Middle frontal gyrus (tissue), 1 donor: ENCODE results near the gene NDUFS7.
"Not testable (repeated sequence)": the region's sequence is repeated elsewhere in the genome, so short reads cannot be mapped to it uniquely, and the experiment has no call there.

Experiments
- DNase-seq: peaks from one replicate; pipeline ENCODE4 v3.0.0-alpha.2; 2015; ENCODE audit warnings: low spot score; ENCODE audit errors: extremely low spot score

The NDUFS7 gene

DNA sequence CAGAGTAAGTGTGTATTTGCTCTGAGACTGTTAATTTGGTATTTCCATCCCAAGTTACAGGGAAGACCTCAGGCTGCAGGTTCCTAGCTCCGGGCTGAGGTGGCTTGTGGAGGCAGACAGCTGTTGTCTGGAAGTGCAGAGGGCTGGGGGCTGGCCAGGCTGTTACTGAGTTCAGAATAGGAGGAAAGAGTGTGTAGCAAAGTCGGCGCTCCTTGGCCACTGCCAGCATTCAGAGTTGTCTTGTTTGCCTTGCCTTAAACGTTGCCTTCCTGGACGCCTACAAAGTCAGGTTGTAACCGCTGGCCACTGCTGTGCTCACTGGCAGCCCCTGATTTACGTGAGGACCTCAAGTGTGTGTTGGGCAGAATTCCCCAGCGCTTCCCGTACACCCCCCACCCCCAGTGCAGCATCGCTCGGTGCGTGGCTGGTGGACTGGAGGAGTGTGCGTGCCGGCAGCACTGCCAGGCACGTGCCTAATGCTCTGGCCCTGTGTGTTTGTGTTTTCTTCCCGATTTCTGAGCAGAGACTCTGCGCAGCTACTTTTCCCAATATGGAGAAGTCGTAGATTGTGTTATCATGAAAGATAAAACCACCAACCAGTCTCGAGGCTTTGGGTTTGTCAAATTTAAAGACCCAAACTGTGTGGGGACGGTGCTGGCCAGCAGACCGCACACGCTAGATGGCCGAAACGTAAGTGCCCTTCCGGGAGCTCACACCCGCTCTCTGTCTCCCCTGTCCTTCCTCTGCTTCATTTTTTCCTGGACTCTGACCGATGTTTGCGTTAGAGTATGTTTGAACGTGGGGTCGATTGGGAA is 34.2 kb downstream of the NDUFS7 start:
- DNase-seq, result no peak

DNA sequence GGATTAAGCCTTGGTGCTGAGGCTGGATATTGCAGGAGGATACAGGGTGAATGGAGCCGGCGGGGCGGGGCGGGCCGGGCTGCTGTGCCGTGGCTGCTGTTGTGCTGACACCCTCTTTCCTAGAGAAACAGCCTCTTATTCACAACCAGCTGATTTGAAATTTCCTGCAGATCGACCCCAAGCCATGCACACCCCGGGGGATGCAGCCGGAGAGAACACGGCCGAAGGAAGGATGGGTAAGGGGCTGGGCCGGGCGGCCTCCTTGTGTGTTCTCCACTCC is 34.7 kb downstream of the NDUFS7 start:
- DNase-seq, result no peak

DNA sequence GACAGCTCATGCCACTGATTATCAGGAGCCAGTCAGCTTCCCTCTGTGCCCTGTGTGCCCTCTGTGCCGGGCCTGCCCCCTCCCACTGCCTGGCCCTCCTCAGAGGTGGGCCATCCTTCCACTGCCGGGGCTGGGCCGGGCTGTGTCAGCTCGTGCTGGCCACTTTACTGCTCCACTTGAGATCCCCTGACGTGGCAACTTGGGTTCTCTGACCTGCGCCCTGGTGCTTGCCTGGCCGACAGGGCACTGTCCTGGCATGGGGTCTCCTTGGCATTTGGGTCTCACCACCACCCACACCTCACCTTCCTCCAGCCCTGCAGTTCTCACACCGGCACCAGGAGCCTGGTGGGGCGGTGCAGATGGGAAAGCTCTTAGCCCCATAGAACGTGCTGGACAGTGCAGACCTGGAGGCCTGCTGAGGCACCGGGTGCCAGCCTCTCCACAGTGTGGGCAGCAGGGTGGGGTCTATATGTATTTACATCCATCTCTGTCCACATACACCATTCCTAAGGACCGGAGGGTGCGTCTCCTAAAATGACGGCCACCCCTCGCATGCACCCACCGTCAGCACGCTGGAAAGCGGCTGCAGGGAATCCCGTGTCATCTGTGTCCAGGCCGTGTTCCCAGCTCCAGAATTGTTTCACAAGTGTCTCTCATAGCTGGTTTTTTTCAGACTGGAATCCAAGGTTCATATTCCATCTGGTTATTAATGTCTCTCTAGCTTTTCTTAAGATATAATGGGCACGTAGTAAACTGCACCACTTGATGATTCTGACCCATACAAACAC is 35.4 kb downstream of the NDUFS7 start:
- DNase-seq, result no peak

DNA sequence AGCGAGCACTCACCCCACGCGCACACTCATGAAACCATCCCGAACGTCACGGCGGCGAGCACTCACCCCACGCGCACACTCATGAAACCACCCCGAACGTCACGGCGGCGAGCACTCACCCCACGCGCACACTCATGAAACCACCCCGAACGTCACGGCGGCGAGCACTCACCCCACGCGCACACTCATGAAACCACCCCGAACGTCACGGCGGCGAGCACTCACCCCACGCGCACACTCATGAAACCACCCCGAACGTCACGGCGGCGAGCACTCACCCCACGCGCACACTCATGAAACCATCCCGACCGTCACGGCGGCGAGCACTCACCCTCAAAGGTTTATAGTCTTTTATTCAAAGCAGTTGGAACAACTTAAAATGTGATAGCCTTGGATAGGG is 36.4 kb downstream of the NDUFS7 start:
- DNase-seq, result not testable (repeated sequence)

DNA sequence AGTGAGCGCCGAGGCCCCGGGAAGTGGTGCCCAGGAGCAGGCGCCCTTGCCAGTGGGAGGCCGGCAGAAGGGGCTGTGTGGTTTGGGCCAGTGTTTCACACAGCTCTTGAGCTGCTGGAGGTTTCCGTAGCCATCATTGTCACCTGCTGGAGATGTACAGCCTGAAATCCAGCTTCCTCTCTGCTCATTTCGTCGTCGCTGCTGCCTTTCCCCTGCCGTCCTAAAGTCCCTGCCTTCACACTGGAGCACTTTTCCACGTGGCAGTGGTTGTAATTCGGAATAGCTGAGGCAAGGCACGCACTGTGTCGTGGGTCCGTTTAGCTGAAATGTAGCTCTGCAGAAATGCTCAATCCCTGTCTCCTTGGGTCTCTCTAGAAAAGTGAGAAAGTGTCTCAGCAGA is 36.9 kb downstream of the NDUFS7 start:
- DNase-seq, result no peak

DNA sequence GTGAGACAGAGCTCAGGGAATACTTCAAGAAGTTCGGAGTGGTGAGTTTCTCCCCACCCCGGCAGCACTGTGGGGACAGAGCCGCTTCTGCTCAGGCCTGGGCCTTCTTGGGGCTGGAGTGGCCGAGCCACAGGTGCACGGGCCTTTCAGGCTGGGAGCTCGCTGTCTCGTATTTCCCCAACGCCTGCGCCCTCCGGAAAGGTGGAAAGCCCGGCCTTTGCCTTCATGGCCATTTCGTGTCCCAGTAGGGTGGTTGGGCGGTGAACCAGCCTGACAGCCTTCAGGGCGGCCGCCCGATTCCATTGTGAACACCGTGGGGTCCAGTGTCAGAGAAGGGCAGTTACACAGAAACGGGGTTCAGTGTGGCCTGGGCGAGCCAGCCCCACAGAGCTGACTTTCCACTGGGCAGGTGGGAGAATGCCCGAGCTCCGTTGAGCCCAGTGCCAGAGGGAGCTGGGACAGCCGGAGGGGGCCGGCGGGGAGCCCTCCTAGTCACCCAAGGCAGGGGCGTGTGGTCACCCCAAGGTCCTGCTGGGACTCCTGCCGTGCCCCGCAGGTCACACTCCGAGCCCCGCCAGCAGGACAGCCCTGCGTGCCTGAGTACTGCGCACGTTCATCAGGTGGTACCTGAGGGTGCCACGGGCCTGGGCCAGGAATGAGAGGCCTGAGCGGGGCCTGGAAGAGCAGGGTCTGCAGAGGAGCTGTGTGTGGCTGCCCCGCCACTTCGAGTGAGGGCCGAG is 37.7 kb downstream of the NDUFS7 start:
- no peak for DNase-seq

DNA sequence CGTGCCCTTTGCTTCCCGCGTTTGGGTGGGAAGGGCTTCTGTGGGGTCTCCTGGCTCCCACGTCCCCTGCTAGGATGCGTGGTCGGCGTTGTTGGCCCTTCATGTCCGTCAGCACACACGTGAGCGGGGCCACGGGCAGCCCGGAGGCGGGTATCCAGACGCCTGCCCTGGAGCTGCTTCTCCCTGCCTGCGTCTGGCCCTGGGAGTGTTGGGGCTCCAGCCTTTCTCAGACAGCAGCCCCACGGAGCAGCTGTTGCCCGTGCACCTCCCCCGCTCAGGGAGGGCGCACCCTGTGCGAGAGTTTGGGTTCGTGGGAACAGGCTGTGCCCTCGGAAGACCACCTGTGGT is 38.2 kb downstream of the NDUFS7 start:
- no peak for DNase-seq

DNA sequence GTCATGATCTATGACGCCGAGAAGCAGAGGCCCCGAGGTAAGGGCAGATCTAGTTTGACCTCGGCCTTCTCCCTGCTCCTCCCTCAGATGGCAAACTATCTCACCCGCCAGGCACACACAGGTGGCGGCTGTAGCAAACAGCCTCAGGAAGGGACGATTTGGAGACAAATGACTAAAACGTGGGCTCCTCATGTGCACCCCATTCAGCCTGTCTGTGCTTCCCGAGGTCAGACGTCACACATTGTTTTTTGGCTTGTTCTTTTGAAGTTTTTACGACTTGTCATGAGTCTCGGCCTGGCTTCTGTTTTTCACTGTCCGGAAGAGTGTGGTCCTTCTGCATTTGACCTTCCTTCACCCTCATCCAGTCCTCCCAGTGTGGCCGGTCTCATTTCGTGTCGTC is 38.7 kb downstream of the NDUFS7 start:
- DNase-seq, result no peak

DNA sequence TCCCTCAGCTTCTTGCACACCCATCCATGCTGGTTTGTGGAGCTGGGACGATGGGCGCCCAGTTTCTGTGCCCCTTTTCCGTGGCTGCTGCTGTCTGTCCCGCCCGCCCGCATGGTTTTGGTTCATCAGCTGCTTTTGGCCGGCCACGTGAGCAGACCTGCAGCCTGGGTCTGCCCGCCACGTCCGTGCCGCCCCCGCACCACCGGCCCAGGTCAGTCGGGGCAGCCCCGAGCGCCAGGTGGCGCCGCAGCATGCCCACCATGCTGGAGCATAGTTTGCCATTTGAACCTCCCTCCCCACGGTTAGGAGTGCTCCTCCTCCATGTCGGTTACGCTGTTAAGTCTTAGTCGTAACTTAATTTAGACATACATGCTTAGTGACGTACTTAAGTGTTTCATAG is 39.2 kb downstream of the NDUFS7 start:
- no peak for DNase-seq

DNA sequence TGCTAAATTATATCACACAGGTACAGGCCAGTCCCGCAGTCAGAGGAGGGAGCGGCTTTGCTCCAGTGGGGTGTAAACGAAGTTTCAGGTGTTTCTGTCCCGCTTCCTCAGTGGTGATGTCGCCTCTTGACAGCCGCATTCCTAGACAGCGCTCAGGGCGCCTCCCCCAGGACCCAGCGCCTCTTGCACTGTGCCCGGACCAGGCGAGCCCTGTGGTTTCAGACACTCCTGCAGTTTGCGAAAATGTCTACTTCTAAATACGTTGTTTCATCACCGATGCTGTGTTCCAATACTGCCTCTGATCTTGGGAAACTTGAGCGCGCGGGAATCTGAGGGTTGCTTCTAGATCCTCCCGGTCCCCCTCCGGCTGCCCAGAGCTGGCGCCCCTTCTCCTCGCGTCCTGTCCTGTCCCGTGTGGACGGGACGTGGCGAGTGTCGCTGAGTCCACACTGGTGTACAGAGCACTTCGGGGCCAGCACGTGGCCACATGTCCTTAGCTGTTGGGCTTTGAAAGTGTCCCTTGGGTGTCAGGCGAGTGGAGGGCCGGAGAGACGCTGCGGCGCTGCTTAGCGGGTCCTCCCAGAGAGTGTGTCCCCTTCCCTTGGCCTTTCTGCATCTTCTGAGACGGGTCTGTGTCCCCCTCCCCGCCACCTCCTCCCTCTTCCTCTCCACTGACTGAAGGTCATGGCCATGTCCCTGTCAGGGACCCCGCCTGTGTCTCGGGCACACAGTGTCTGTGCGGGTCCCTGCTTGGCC is 39.9 kb downstream of the NDUFS7 start:
- no peak for DNase-seq

DNA sequence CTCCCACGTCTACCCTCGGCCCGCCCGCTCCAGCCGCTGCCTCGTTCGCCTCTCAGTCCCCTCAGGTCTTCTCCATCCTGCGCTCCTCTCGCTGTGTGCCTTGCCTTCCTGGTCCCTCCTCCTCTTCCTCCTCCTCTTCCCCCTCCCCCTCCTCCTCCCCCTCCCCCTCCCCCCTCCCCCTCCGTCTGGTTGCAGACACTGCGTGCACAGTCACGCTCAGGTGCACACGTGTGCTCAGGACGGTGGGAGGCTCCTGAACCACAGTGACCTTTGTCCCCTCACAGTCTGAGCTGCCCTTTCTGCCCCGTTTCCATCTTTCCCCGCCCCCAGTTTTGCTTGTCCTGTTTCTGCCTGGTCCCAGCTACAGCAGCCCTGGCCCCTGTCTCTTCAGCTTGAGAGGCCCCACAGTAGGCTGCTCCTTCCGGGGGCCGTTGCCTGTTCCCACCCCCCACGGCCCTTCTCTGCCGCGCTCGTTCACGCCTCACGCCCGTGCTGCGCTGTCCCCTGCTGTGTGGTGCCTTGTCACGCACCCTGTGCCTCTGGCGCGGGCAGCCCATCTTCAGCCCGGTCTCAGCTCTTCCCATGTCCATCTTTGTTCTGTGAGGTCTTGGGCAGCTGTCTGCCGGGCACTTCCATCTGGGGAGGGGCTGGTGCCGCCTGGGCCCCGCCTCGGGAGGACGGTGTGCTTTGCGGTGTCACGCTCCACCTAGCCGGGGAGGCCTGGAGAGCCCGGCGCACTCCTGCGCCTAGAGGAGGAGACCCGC is 40.7 kb downstream of the NDUFS7 start:
- no peak for DNase-seq

DNA sequence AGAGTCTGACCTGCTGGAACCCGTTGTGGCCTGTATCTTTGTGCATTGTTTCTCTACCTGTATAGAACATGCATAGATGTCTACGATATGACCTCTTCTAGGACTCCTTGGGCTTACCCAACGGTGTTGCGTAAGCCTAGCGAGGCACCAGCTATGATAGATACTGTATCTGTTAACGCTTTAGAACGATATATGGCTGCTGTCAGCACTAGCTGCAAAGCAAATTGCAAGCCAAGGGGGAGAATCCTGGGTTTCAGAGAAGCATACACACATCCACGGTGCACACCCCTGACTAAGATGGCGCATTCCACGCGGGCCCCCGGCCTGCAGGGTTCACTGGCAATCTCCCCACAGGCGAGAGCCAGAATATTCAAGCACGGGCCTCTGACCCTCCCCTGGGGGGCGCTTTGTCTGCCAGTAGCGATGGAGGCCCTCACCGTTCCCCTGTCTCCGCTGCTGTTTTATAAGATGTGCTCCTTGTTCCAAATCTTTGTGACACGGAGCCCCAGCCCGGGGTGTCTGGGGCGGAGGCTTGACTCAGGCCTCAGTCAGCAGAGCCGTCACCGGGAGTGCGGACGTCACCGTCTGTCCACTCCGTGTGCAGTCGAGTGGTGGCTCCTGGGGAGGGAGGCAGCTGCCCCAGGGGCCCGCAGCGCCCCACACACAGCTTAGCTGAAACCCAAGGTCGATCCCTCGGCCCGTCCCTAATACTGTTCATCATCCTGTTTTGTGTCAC is 41.6 kb downstream of the NDUFS7 start:
- DNase-seq, result no peak

DNA sequence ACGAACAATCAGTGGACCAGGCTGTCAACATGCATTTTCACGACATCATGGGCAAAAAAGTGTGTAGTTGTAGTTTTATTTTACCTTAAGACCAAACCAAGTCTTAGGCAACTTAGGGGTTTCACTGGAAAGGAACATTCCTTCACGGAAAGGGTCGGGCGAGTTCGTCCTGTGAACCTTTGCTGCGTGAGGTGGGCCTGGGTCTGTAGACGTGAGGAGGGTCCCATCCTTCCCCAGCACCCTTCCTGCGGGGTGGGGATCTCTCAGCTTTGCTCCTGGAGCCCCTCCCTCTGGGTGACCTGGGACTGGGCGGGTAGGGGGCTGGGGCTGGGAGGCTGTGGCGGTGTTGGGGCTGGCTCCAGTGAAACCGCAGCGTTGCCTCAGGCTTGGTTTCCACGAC is 42.2 kb downstream of the NDUFS7 start:
- DNase-seq, result no peak

DNA sequence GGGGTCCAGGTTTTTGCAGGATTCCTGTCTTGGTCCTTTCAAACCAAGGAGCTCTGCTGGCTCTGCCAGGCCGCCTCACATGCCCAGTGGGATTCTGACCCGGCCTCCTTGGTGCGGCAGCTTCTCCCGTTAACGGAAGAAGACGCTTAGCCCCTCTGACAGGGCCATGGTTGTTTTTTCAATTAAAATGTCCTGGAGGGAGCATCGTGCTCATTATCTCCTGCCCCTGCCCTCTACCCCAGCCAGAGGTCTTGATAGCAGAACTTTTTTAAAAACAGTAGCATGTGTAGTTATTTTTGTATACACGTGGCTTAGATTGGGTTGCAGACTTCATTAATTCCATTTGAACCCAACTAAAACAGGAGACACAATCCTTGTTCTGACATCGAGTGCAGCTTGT is 43.0 kb downstream of the NDUFS7 start:
- DNase-seq, result no peak

DNA sequence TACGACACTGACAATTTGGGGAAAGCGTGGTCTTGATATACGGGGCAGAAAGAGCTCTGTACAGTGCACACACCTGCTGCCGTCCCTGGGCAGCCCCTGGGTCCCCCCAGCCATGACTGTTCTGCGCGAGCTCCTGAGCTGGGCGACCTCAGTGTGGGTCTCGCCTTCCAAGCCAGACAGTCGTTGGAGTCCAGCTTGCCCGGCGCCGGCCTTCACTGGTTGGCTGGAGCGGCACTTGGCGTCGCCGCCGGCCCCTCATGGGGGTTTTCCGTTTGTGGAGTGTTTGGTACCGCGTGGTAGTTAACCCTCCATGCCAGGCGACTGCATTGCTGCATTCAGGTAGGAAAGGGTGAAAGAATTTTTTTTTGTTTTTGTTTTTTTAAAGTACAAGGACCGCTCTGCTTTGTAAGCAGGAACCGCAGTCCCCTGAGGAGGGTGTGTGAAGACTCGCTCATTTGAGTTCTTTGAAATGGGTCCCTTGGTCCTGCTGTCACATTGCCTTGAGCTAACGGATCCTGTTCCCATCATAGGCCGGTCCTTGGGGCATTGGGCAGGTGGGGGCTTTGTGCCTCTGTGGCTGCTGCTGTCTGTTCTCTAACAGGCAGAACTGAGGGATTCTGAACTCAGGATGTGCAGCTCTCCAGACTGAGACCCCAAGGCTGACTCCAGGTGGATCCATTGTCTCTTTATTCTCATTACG is 43.7 kb downstream of the NDUFS7 start:
- no peak for DNase-seq

DNA sequence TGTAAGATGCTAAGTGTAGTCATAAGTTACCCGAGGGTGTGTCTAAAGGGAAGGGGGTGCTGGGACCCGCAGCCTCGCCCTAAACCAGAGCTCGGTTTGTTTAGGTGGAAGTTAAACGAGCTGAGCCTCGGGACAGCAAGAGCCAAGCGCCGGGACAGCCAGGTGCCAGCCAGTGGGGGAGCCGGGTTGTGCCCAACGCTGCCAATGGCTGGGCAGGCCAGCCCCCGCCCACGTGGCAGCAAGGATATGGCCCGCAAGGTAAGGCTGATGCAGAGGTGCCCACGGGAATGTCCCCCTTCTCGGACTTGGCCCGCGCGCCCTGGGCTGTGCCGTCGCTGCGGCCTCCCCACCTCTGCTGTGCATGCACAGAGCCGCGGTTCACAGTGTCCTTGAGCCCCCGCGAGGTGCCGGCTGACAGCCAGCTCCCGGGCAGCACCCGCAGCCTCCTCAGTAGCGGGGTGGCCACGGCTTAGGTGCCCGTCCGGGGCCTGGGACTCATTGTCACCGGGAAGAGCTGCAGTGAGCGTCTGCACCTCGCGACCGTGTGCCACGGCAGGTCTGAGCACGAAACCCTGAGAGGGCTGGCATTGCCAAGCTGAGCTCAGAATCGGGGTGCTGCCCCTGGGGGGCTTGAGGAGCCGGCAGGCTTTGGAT is 45.2 kb downstream of the NDUFS7 start:
- no peak for DNase-seq

DNA sequence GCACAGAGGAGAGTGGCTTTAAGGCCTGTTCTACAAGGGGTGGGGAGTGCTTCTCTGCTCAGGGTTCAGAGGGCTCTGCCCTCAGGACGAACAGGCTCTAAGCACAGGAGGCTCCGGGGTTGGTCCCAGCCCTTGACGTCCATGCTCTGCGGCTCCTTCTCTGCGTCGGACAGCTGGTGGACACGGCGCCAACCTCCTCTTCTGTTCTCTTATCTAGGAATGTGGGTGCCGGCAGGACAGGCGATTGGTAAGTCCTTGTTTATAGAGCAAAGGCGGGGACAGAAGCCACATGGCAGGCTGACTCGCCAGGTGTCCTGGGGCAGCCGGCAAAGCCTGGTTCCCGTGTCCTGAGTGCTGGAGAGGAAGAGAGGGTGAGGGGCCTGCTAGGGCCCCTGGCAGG is 46.0 kb downstream of the NDUFS7 start:
- no peak for DNase-seq

DNA sequence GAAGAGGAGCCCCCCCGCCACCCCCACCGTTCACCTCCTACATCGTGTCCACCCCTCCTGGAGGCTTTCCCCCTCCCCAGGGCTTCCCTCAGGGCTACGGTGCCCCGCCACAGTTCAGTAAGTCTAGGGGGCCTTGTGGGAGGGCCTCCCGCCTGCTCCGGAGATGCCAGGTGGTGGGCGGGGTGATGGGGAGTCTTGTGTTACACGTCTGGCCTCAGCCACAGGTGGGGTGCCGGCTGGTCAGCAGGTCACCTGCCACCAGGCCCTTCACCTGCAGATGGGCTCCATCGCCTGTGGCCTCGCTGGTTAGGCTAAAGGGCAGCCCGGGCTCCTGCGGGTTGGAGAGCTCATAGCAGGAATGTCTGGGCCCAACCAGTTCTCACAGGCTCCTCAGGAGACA is 46.5 kb downstream of the NDUFS7 start:
- DNase-seq, result no peak
